Measurements from ENCODE around the gene CASP3. TPM values are rescaled to one million over a fixed set of nuclear protein-coding genes. Genes with fewer than 3 reads are reported as not detected.
"Not testable (repeated sequence)": the region's sequence is repeated elsewhere in the genome, so short reads cannot be mapped to it uniquely, and the experiment has no call there.

The CASP3 gene
- total RNA-seq, 1 donor from 2014 or later: 23.6 TPM

- DNase-seq: no peak
Measured at GRCh38 chr4:184636144-184636543, 13.1 kb downstream of the CASP3 start.

GRCh38 chr4:184635381-184635780 is 13.9 kb downstream of the CASP3 start:
- DNase-seq: no peak

GRCh38 chr4:184632842-184633241 is 16.4 kb downstream of the CASP3 start:
- DNase-seq: no peak

- DNase-seq: no peak
Measured at GRCh38 chr4:184628103-184628502, 21.1 kb downstream of the CASP3 start.

- not testable (repeated sequence) for DNase-seq
Measured at GRCh38 chr4:184625783-184626596, 23.3 kb downstream of the CASP3 start.

- DNase-seq: no peak
Measured at GRCh38 chr4:184624972-184625554, 24.2 kb downstream of the CASP3 start.

- not testable (repeated sequence) for DNase-seq
Measured at GRCh38 chr4:184624504-184624903, 24.7 kb downstream of the CASP3 start.

GRCh38 chr4:184621518-184621917 is 27.7 kb downstream of the CASP3 start:
- DNase-seq: no peak

GRCh38 chr4:184620212-184620867 is 28.9 kb downstream of the CASP3 start:
- DNase-seq: no peak

GRCh38 chr4:184617600-184618196 is 31.5 kb downstream of the CASP3 start:
- DNase-seq: no peak

GRCh38 chr4:184616633-184617551 is 32.4 kb downstream of the CASP3 start:
- no peak for DNase-seq

- not testable (repeated sequence) for DNase-seq
Measured at GRCh38 chr4:184616168-184616567, 33.1 kb downstream of the CASP3 start.

- DNase-seq: no peak
Measured at GRCh38 chr4:184614509-184614908, 34.7 kb downstream of the CASP3 start.

- no peak for DNase-seq
Measured at GRCh38 chr4:184613405-184613804, 35.8 kb downstream of the CASP3 start.

- no peak for DNase-seq
Measured at GRCh38 chr4:184612074-184612473, 37.2 kb downstream of the CASP3 start.

GRCh38 chr4:184607429-184607828 is 41.8 kb downstream of the CASP3 start:
- DNase-seq: not testable (repeated sequence)

GRCh38 chr4:184602857-184603256 is 46.4 kb downstream of the CASP3 start:
- DNase-seq: not testable (repeated sequence)

- DNase-seq: not testable (repeated sequence)
Measured at GRCh38 chr4:184600982-184601381, 48.3 kb downstream of the CASP3 start.

GRCh38 chr4:184599492-184600135 is 49.6 kb downstream of the CASP3 start:
- DNase-seq: no peak

GRCh38 chr4:184598753-184599491 is 50.3 kb downstream of the CASP3 start:
- DNase-seq: no peak
